Kidney (tissue), 14 donors: ENCODE results near the gene BCL2L15. TPM values are rescaled to one million over a fixed set of nuclear protein-coding genes. Genes with fewer than 3 reads are reported as not detected.

Experiments
- DNase-seq, 5 donors: peaks; one replicate each; pipeline ENCODE4 v3.0.0-alpha.2; 2013 to 2020
- FAIRE-seq: peaks from 2 replicates; lab custom pipeline; 2012; peaks lifted over from hg19 to GRCh38; lab: Jason Lieb, UNC
- H3K27ac ChIP-seq, 2 donors: one replicate each; pipeline ENCODE4 v1.7.0; 2013; ENCODE audit warnings: low read depth in 2 of 2, low read length in 2 of 2, inconsistent platforms in 1 of 2
- H3K27me3 ChIP-seq: one replicate; pipeline ENCODE4 v1.7.1; 2013; ENCODE audit warnings: low read length, inconsistent platforms; ENCODE audit not compliant: control insufficient read depth, insufficient read depth
- H3K36me3 ChIP-seq, 3 donors: one replicate each; pipeline versions ENCODE4 v1.7.0 to v1.7.1; 2013; ENCODE audit warnings: low read length in 3 of 3, control low read depth in 1 of 3, inconsistent platforms in 1 of 3; ENCODE audit not compliant: insufficient read depth in 3 of 3, control insufficient read depth in 2 of 3
- H3K4me1 ChIP-seq, 3 donors: one replicate each; pipeline versions ENCODE4 v1.7.0 to v1.7.1; 2013; ENCODE audit warnings: low read length in 3 of 3, inconsistent platforms in 1 of 3, low read depth in 1 of 3; ENCODE audit not compliant: control insufficient read depth in 2 of 3, insufficient read depth in 2 of 3
- H3K4me3 ChIP-seq, 3 donors: one replicate each; pipeline versions ENCODE4 v1.7.0 to v1.8.1; 2013; ENCODE audit warnings: low read length in 3 of 3, control low read depth in 1 of 3, inconsistent platforms in 1 of 3
- H3K9ac ChIP-seq, 3 donors: one replicate each; pipeline versions ENCODE4 v1.7.0 to v1.7.1; 2013; ENCODE audit warnings: low read length in 3 of 3, control low read depth in 1 of 3, inconsistent platforms in 1 of 3
- H3K9me3 ChIP-seq, 3 donors: one replicate each; pipeline versions ENCODE4 v1.7.0 to v1.7.1; 2013; ENCODE audit warnings: low read length in 3 of 3, control low read depth in 1 of 3, inconsistent platforms in 1 of 3; ENCODE audit not compliant: control insufficient read depth in 2 of 3, insufficient read depth in 1 of 3
- CTCF ChIP-seq: IDR thresholded peaks from 3 replicates; pipeline ENCODE4 v1.5.1; 2012; ENCODE audit warnings: mild to moderate bottlenecking, moderate library complexity, borderline replicate concordance; ENCODE audit not compliant: insufficient read depth; ENCODE audit errors: extremely low read depth
- intact Hi-C: fragments of 100-400 bp; cut with DNase I; formaldehyde crosslinking; loops from one replicate; pipeline ENCODE4 v1.11.1; 2022
- polyA plus RNA-seq: library from polyadenylated mRNA; stranded (reverse); fragments of 350-450 nt; fragmentation: Illumina TruSeq; extraction: RNeasy Lipid Tissue Mini Kit (QIAGEN cat#74804); gene quantifications from one replicate; pipeline ENCODE4 v1.2.3, GENCODE V29; 2014; ENCODE audit warnings: low read depth, low replicate concordance; ENCODE audit not compliant: insufficient read depth
- total RNA-seq: library from RNA; stranded (reverse); fragmentation: NEBNext Ultra II Directional; extraction: Animal tissue kit (Norgen Biotek cat#: 25700); gene quantifications from one replicate; pipeline ENCODE4 v1.2.1, GENCODE V29; 2021
- donor health status: control.
- donor health status: control.
- donor health status: control.
- donor health status: control.
- donor health status: control.
- donor health status: DM: yes; HTN: yes; CAD: no.
- donor health status: Normal renal cell carcinoma (clear cell type).

BCL2L15 gene
- total and polyA plus RNA-seq, 2 donors from 2014 or later: 2.2 to 34.3 TPM

- intact Hi-C loops: no loop called here
- no peak for TF ChIP-seq CTCF
- DNase-seq (no peak), FAIRE-seq (no peak)
- H3K27ac ChIP-seq: no peak overlapping the region
- H3K36me3 ChIP-seq: no peaks in the 10 kb centered on the region
- no peaks in the 10 kb centered on the region for H3K27me3 ChIP-seq
- H3K4me3 ChIP-seq: no peak overlapping the region
- no peaks in the 10 kb centered on the region for H3K9me3 ChIP-seq
- no peak overlapping the region for H3K9ac ChIP-seq
- H3K4me1 ChIP-seq: no peaks in the 10 kb centered on the region
Measured at GRCh38 chr1:113846391-113847035, 40.9 kb downstream of the BCL2L15 start.

GRCh38 chr1:113836534-113836933, 50.8 kb downstream of the BCL2L15 start:
- intact Hi-C loops: no loop called here
- H3K4me1 ChIP-seq: no peaks in the 10 kb centered on the region
- no peak overlapping the region for H3K27ac ChIP-seq
- DNase-seq (no peak), FAIRE-seq (no peak)
- H3K27me3 ChIP-seq: no peaks in the 10 kb centered on the region
- H3K4me3 ChIP-seq: no peak overlapping the region
- TF ChIP-seq CTCF: no peak
- no peaks in the 10 kb centered on the region for H3K36me3 ChIP-seq
- no peak overlapping the region for H3K9ac ChIP-seq
- H3K9me3 ChIP-seq: no peaks in the 10 kb centered on the region

DNA sequence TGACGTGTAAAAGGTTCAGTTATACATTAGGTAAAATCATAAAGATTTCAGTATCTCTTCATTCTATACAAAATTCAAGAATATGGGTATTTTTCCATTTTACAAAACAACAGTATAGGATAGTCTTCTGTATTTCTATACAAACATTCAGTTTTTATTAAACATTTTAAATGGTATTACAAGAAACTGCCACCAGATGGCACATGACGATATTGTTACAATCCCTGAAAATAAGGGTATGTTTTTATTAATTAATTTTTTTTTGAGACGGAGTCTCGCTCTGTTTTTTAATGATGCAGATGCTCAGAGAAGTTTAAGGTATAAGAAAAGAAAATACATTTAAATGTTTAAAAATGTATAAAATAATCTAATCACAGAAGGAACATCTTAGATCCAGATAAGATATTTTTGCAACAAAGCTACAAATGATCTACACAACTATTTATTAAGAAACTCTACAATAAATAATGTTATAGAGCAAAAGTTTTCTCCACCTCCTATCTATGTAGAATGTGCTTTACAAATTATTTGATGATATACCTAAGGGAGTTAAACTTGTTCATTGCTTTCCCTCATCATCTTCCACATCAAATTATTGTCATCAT, 51.6 kb downstream of the BCL2L15 start:
- no peaks in the 10 kb centered on the region for H3K9me3 ChIP-seq
- FAIRE-seq: peak; percentile 99

More for the DNA sequence above, 51.6 kb downstream of the BCL2L15 start:
- no peaks in the 10 kb centered on the region for H3K4me1 ChIP-seq
- no peak overlapping the region for H3K4me3 ChIP-seq
- H3K27ac ChIP-seq: no peak overlapping the region
- H3K9ac ChIP-seq: no peak overlapping the region
- H3K36me3 ChIP-seq: no peaks in the 10 kb centered on the region
- peak; percentile 45 for TF ChIP-seq CTCF
- peak in 2 of 5 donors; percentile 40 to 80 for DNase-seq
- intact Hi-C loops: no loop called here
- H3K27me3 ChIP-seq: no peaks in the 10 kb centered on the region
